A549 (cell line): Measurements from ENCODE around the gene KCNMA1. TPM values are rescaled to one million over a fixed set of nuclear protein-coding genes. Genes with fewer than 3 reads are reported as not detected.

ENCODE experiments used
- ATAC-seq, 2 experiments: fragments of 200-7000 bp in 1 of 2; fragments of >200 bp in 1 of 2; cut with Nextera tagmentation in 1 of 2; cut with Tn5 transposase in 1 of 2; 3 replicates each; pipeline versions ENCODE4 v1.8.0 to v1.9.1; 2018 to 2020; ENCODE audit warnings: mild to moderate bottlenecking in 1 of 2, moderate library complexity in 1 of 2
- CTCF ChIA-PET: fragments of 300-600 bp; sonication (Branson Sonifier 250); formaldehyde crosslinking; extraction: SDS; loops from one replicate; lab custom pipeline; 2021; ENCODE audit warnings: antibody characterized with exemption, inconsistent platforms; lab: Yijun Ruan, JAX
- POLR2A ChIA-PET: fragments of 350-600 bp; formaldehyde crosslinking; extraction: SDS; loops from one replicate; lab custom pipeline; 2021; ENCODE audit warnings: antibody characterized with exemption, inconsistent platforms; lab: Yijun Ruan, JAX
- DNase-seq, 2 experiments: peaks; one replicate each; pipeline versions ENCODE4 v3.0.0 to v3.0.0-alpha.2; 2011 to 2016; ENCODE audit warnings: low read depth in 1 of 2, low spot score in 1 of 2
- FAIRE-seq: peaks from 2 replicates; lab custom pipeline; 2011; peaks lifted over from hg19 to GRCh38; lab: Jason Lieb, UNC
- H3K27ac ChIP-seq, 2 experiments: fragments of >200 bp; sonication (Bioruptor Twin); formaldehyde crosslinking; 3 replicates each; pipeline ENCODE4 v1.5.1; 2016 to 2017
- H3K4me1 ChIP-seq: fragments of >200 bp; sonication (Bioruptor Twin); formaldehyde crosslinking; 3 replicates; pipeline ENCODE4 v1.6.1; 2016
- H3K4me2 ChIP-seq: fragments of >200 bp; sonication (Bioruptor Twin); formaldehyde crosslinking; 3 replicates; pipeline ENCODE4 v1.6.1; 2016
- H3K4me3 ChIP-seq: fragments of >200 bp; sonication (Bioruptor Twin); formaldehyde crosslinking; 3 replicates; pipeline ENCODE4 v1.5.1; 2016
- H3K9me3 ChIP-seq: fragments of >200 bp; sonication (Bioruptor Twin); formaldehyde crosslinking; 3 replicates; pipeline ENCODE4 v1.6.1; 2016
- ATOH8 ChIP-seq: fragments of 250-450 bp; sonication (Bioruptor Pico); IDR thresholded peaks from 2 replicates; pipeline ENCODE4 v1.5.0; 2020; ENCODE audit warnings: low read depth, mild to moderate bottlenecking, moderate library complexity
- BCL3 ChIP-seq: fragments of >200 bp; sonication (Bioruptor Twin); formaldehyde crosslinking; IDR thresholded peaks from 3 replicates; pipeline ENCODE4 v1.6.1; 2016
- CBX2 ChIP-seq: fragments of 200-600 bp; sonication (generic); IDR thresholded peaks from 2 replicates; pipeline ENCODE4 v1.6.1; 2016; ENCODE audit warnings: low read depth, mild to moderate bottlenecking, borderline replicate concordance
- CHD2 ChIP-seq: fragments of 150-350 bp; IDR thresholded peaks from 2 replicates; pipeline ENCODE4 v1.6.1; 2014; ENCODE audit warnings: low read length; ENCODE audit not compliant: partially characterized antibody
- EHF ChIP-seq: fragments of 250-450 bp; sonication (Bioruptor Pico); IDR thresholded peaks from 2 replicates; pipeline ENCODE4 v1.5.0; 2020; ENCODE audit warnings: mild to moderate bottlenecking
- EHMT2 ChIP-seq: fragments of 200-600 bp; sonication (generic); IDR thresholded peaks from 2 replicates; pipeline ENCODE4 v1.6.1; 2016; ENCODE audit warnings: antibody characterized with exemption, low read depth, mild to moderate bottlenecking, moderate library complexity
- ELK1 ChIP-seq: fragments of 150-350 bp; IDR thresholded peaks from 2 replicates; pipeline ENCODE4 v1.6.1; 2014; ENCODE audit warnings: low read depth, mild to moderate bottlenecking, low read length
- EP300 ChIP-seq, 2 experiments: fragments of >200 bp; sonication (Bioruptor Twin); formaldehyde crosslinking; IDR thresholded peaks; 2 replicates in 1 of 2; 3 replicates in 1 of 2; pipeline ENCODE4 v1.6.1; 2016 to 2017
- HDAC2 ChIP-seq: fragments of 200-600 bp; sonication (generic); IDR thresholded peaks from 2 replicates; pipeline ENCODE4 v1.6.1; 2016
- HES2 ChIP-seq: fragments of >200 bp; sonication (Bioruptor Twin); formaldehyde crosslinking; IDR thresholded peaks from 2 replicates; pipeline ENCODE4 v1.6.1; 2016
- HOXA7 ChIP-seq: fragments of 250-450 bp; sonication (Bioruptor Pico); IDR thresholded peaks from 2 replicates; pipeline ENCODE4 v1.5.0; 2020; ENCODE audit warnings: mild to moderate bottlenecking, moderate library complexity
- HOXB5 ChIP-seq: fragments of 250-450 bp; sonication (Bioruptor Pico); IDR thresholded peaks from 2 replicates; pipeline ENCODE4 v1.5.0; 2020; ENCODE audit warnings: mild to moderate bottlenecking, moderate library complexity
- JUNB ChIP-seq: fragments of >200 bp; sonication (Bioruptor Twin); formaldehyde crosslinking; IDR thresholded peaks from 2 replicates; pipeline ENCODE4 v1.6.1; 2016
- MAZ ChIP-seq: fragments of 150-350 bp; IDR thresholded peaks from 2 replicates; pipeline ENCODE4 v1.6.1; 2014; ENCODE audit warnings: antibody characterized with exemption, low read depth, low read length, borderline replicate concordance
- MYC ChIP-seq: IDR thresholded peaks from 2 replicates; pipeline ENCODE4 v1.6.1; 2012; ENCODE audit warnings: mild to moderate bottlenecking, inconsistent platforms, low read length, improper control_type of control experiment, borderline replicate concordance
- NR3C1 ChIP-seq: fragments of >200 bp; sonication (Bioruptor Twin); formaldehyde crosslinking; IDR thresholded peaks from 3 replicates; pipeline ENCODE4 v1.6.1; 2017
- PBX3 ChIP-seq: IDR thresholded peaks from 2 replicates; pipeline ENCODE4 v1.6.1; 2012
- PHF8 ChIP-seq: fragments of 200-600 bp; sonication (generic); IDR thresholded peaks from 2 replicates; pipeline ENCODE4 v1.6.1; 2016; ENCODE audit warnings: low read depth, mild to moderate bottlenecking, antibody characterized with exemption, moderate library complexity, borderline replicate concordance
- RAD21 ChIP-seq, 2 experiments: fragments of >200 bp in 1 of 2; sonication (Bioruptor Twin) in 1 of 2; formaldehyde crosslinking in 1 of 2; IDR thresholded peaks in 1 of 2; conservative IDR thresholded peaks in 1 of 2; 2 replicates in 1 of 2; 3 replicates in 1 of 2; pipeline ENCODE4 v1.6.1; 2012 to 2018; ENCODE audit warnings: inconsistent platforms in 1 of 2
- RNF2 ChIP-seq: fragments of 200-600 bp; sonication (generic); IDR thresholded peaks from 2 replicates; pipeline ENCODE4 v1.6.1; 2016; ENCODE audit warnings: low read depth, mild to moderate bottlenecking, antibody characterized with exemption, moderate library complexity, borderline replicate concordance
- USF2 ChIP-seq: fragments of 450-650 bp; IDR thresholded peaks from 2 replicates; pipeline ENCODE4 v1.6.1; 2014; ENCODE audit warnings: antibody characterized with exemption
- ZFP36 ChIP-seq: fragments of 450-650 bp; IDR thresholded peaks from 2 replicates; pipeline ENCODE4 v1.6.1; 2014; ENCODE audit warnings: borderline replicate concordance; ENCODE audit not compliant: partially characterized antibody
- ZSCAN20 ChIP-seq: fragments of 250-450 bp; sonication (Bioruptor Pico); IDR thresholded peaks from 2 replicates; pipeline ENCODE4 v1.8.0; 2022; ENCODE audit warnings: mild to moderate bottlenecking, moderate library complexity
- WGBS: methylation state at CpG from one replicate; pipeline ENCODE4 v1.1.6; 2017; ENCODE audit errors: missing lambda C conversion rate; 5-methylcytosine and 5-hydroxymethylcytosine counted together
- polyA plus RNA-seq, 4 experiments: library from polyadenylated mRNA; depleted of rRNA in 3 of 4; stranded (reverse); fragments of >200 nt; fragmentation: RNase III in 1 of 4; extraction: RNeasy Plus Mini Kit Qiagen cat#74134 plus additional on column Dnase treatment in 1 of 4; gene quantifications; 2 replicates in 3 of 4; 3 replicates in 1 of 4; pipeline ENCODE4 v1.2.3, GENCODE V29; 2011 to 2017
- TF ChIP-seq, protein P1 (sequence below): IDR thresholded peaks from 2 replicates; pipeline ENCODE4 v1.6.1; 2012
- TF ChIP-seq, protein P2 (sequence below): fragments of >200 bp; sonication (Bioruptor Twin); formaldehyde crosslinking; IDR thresholded peaks from 3 replicates; pipeline ENCODE4 v1.5.1; 2016

Gene KCNMA1
- polyA plus RNA-seq, 2 of the 4 experiments (the other 2 are of a cell fraction) = 14.9 to 30.6 TPM

DNA sequence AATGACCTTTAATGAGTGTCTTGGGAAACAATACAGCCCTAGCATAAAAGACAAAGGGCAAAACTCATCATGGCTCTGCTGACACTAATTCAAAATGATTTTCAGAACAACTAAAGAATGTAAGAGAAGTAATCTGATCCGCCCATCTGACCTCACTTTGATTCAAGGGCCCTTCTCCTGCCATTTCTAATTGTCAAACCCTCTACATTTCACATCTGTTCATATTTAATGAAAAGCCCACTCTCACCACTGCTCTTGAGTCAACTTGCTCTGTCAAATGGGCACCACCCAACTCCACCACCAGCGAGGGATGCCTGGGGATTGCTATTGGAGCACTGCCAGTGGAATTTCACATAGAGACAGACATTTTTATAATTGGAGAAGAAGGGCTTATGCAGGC lies 639.2 kb downstream of the KCNMA1 start:
- FAIRE-seq = no peak
- no peak for DNase-seq
- no peak overlapping the region for H3K4me2 ChIP-seq
- no peak for ATAC-seq
- no peak for TF ChIP-seq HOXA7
- no peak overlapping the region for H3K4me3 ChIP-seq
- CTCF ChIA-PET = interaction anchor here (0.6 to 4.8 kb wide), 2 partner anchors 13 to 101 kb away, joined by 3 to 21 read pairs; no protein-coding TSS in a partner anchor
- H3K9me3 ChIP-seq = no peaks in the 10 kb centered on the region
- POLR2A ChIA-PET = no interaction called here
- H3K27ac ChIP-seq = no peak overlapping the region
- WGBS = 56% methylated on average over 2 of the region's 2 CpGs
- no peaks in the 10 kb centered on the region for H3K4me1 ChIP-seq

GRCh38 chr10:76997631-76998030 lies 640.0 kb downstream of the KCNMA1 start:
- Histone ChIP-seq H3K4me1 (no peaks in the 10 kb centered on the region), H3K9me3 (no peaks in the 10 kb centered on the region), H3K27ac (no peak overlapping the region), H3K4me2 (no peak overlapping the region), H3K4me3 (no peak overlapping the region)
- ChIA-PET CTCF (interaction anchor here (1.1 to 4.8 kb wide), 3 partner anchors 8 to 12 kb away, joined by 4 to 21 read pairs (median 19); no protein-coding TSS in a partner anchor), POLR2A (no interaction called here)
- ATAC-seq (no peak), DNase-seq (no peak), FAIRE-seq (no peak)
- WGBS = 61% methylated on average over 3 of the region's 3 CpGs
- TF ChIP-seq HOXB5 (CRISPR knock-in tag) (no peak), ZFP36 (no peak), ELK1 (no peak), JUNB (no peak), PBX3 (no peak), RAD21 (conservative IDR thresholded peaks at IDR 0.05 in 1 of 2, IDR thresholded peaks at IDR 0.05 in 1 of 2) (no peak), CBX2 (no peak), EHMT2 (no peak), HES2 (no peak), NR3C1 (no peak), HDAC2 (no peak), EHF (CRISPR knock-in tag) (no peak), MAZ (no peak), BCL3 (no peak), CHD2 (no peak), ZSCAN20 (CRISPR knock-in tag) (no peak), PHF8 (no peak), HOXA7 (no peak), EP300 (IDR thresholded peaks at IDR 0.05) (no peak)
- TF ChIP-seq, protein P1, sequence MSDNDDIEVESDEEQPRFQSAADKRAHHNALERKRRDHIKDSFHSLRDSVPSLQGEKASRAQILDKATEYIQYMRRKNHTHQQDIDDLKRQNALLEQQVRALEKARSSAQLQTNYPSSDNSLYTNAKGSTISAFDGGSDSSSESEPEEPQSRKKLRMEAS = no peak

DNA sequence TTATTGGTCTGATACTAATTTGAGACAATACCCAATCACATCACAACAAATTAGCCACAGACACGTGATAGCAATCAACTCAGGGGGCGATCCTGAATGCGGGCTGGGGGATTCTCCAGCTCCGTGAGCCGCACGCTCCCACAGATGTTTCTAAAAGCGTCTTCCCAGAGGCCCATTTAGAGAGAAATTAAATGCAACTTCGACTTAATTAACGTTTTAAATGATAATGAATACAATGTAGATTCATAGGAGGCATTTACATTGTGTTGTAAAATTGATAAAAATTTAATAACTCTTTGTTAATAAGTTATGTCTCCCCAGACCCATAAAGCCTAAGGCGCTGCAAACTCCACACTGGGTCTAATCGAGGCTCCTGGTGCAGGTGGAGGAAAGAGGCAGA lies 642.6 kb downstream of the KCNMA1 start:
- no peak overlapping the region for H3K27ac ChIP-seq
- ChIA-PET CTCF (interaction anchor here (0.6 to 4.8 kb wide), 4 partner anchors 10 to 57 kb away, joined by 3 to 21 read pairs (median 11); no protein-coding TSS in a partner anchor), POLR2A (no interaction called here)
- DNase-seq (no peak), ATAC-seq (no peak), FAIRE-seq (no peak)
- H3K9me3 ChIP-seq = no peaks in the 10 kb centered on the region
- H3K4me2 ChIP-seq = no peak overlapping the region
- no peak overlapping the region for H3K4me3 ChIP-seq
- no peaks in the 10 kb centered on the region for H3K4me1 ChIP-seq
- 66% methylated on average over 11 of the region's 11 CpGs for WGBS
- TF ChIP-seq USF2 (no peak), MYC (no peak), ATOH8 (no peak), RNF2 (no peak), EHF (CRISPR knock-in tag) (no peak)
- TF ChIP-seq, protein P2, sequence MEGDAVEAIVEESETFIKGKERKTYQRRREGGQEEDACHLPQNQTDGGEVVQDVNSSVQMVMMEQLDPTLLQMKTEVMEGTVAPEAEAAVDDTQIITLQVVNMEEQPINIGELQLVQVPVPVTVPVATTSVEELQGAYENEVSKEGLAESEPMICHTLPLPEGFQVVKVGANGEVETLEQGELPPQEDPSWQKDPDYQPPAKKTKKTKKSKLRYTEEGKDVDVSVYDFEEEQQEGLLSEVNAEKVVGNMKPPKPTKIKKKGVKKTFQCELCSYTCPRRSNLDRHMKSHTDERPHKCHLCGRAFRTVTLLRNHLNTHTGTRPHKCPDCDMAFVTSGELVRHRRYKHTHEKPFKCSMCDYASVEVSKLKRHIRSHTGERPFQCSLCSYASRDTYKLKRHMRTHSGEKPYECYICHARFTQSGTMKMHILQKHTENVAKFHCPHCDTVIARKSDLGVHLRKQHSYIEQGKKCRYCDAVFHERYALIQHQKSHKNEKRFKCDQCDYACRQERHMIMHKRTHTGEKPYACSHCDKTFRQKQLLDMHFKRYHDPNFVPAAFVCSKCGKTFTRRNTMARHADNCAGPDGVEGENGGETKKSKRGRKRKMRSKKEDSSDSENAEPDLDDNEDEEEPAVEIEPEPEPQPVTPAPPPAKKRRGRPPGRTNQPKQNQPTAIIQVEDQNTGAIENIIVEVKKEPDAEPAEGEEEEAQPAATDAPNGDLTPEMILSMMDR = no peak
